Stimulated activated CD8-positive, alpha-beta memory T cell treated with anti-CD3 and anti-CD28 coated beads, Interleukin-7, amount 100 ng/mL, for 1 hour (primary cell): ENCODE data around the gene ANKRD2.
"Not testable (repeated sequence)": the region's sequence is repeated elsewhere in the genome, so short reads cannot be mapped to it uniquely, and the experiment has no call there.

Source experiments
- DNase-seq, 2 donors: peaks; one replicate each; pipeline ENCODE4 v3.0.0-alpha.2; 2020; ENCODE audit warnings: low read depth in 2 of 2

ANKRD2 gene

GRCh38 chr10:97571622-97572021, 957 bp upstream of the ANKRD2 start:
- no peak for DNase-seq

- DNase-seq, result no peak
Observed at GRCh38 chr10:97573021-97573420, 442 bp downstream of the ANKRD2 start.

GRCh38 chr10:97573672-97574071, 1.1 kb downstream of the ANKRD2 start:
- no peak for DNase-seq

- no peak for DNase-seq
Observed at GRCh38 chr10:97574374-97575126, 2.0 kb downstream of the ANKRD2 start.

- DNase-seq, result no peak
Observed at GRCh38 chr10:97575127-97575668, 2.6 kb downstream of the ANKRD2 start.

GRCh38 chr10:97576487-97576886, 3.9 kb downstream of the ANKRD2 start:
- not testable (repeated sequence) for DNase-seq

GRCh38 chr10:97577701-97578100, 5.1 kb downstream of the ANKRD2 start:
- DNase-seq, result no peak

GRCh38 chr10:97578171-97578844, 5.7 kb downstream of the ANKRD2 start:
- no peak for DNase-seq

GRCh38 chr10:97580421-97581367, 8.1 kb downstream of the ANKRD2 start:
- DNase-seq, result no peak

GRCh38 chr10:97582169-97582568, 9.6 kb downstream of the ANKRD2 start:
- DNase-seq, result no peak

GRCh38 chr10:97583476-97583875, 10.9 kb downstream of the ANKRD2 start:
- DNase-seq, result no peak

GRCh38 chr10:97584060-97584797, 11.7 kb downstream of the ANKRD2 start, which contains the start of gene HOGA1:
TSS of gene HOGA1 (plus strand) at chr10:97584389. CDS start at chr10:97584704, 315 bp downstream.
- no peak for DNase-seq

GRCh38 chr10:97584798-97585438, 12.3 kb downstream of the ANKRD2 start:
- no peak for DNase-seq

- no peak for DNase-seq
Observed at GRCh38 chr10:97585439-97585811, 12.8 kb downstream of the ANKRD2 start.

- DNase-seq, result no peak
Observed at GRCh38 chr10:97587183-97587582, 14.6 kb downstream of the ANKRD2 start.

GRCh38 chr10:97589479-97589878, 16.9 kb downstream of the ANKRD2 start, which contains the start of gene C10orf62:
TSS of gene C10orf62 (plus strand) at chr10:97589721. CDS start at chr10:97589898, 177 bp downstream.
- DNase-seq, result no peak

GRCh38 chr10:97590082-97590747, 17.6 kb downstream of the ANKRD2 start:
- no peak for DNase-seq

- no peak for DNase-seq
Observed at GRCh38 chr10:97590748-97591495, 18.3 kb downstream of the ANKRD2 start.

- DNase-seq, result no peak
Observed at GRCh38 chr10:97593421-97593820, 20.8 kb downstream of the ANKRD2 start.
